ENCODE measurements around the gene CBFA2T3. TPM values are rescaled to one million over a fixed set of nuclear protein-coding genes. Genes with fewer than 3 reads are reported as not detected.
"Not testable (repeated sequence)": the region's sequence is repeated elsewhere in the genome, so short reads cannot be mapped to it uniquely, and the experiment has no call there.

The CBFA2T3 gene
- polyA plus RNA-seq, 3 donors from 2014 or later = 0.49 to 0.76 TPM; not detected in 1

GRCh38 chr16:89008796-89009195 is 31.8 kb upstream of the CBFA2T3 start:
- not testable (repeated sequence) for DNase-seq, H3K9me3 Mint-ChIP-seq, H3K4me1 Mint-ChIP-seq, H3K27ac Mint-ChIP-seq, H3K36me3 Mint-ChIP-seq, H3K4me3 Mint-ChIP-seq
- peaks cover 3 to 14% (median 4%) of the 10 kb centered on the region in 3 donors for H3K27me3 Mint-ChIP-seq (ENCODE audit: low read depth in 3 of 3)

GRCh38 chr16:89007371-89008249 is 30.6 kb upstream of the CBFA2T3 start:
- peaks cover 4 to 14% (median 4%) of the 10 kb centered on the region in 3 donors for H3K27me3 Mint-ChIP-seq (ENCODE audit: low read depth in 3 of 3)
- H3K9me3 Mint-ChIP-seq = peaks cover 0 to 2% (median 0%) of the 10 kb centered on the region in 6 donors
- H3K27ac Mint-ChIP-seq = no peak overlapping the region
- no peaks in the 10 kb centered on the region for H3K4me1 Mint-ChIP-seq
- H3K36me3 Mint-ChIP-seq = no peaks in the 10 kb centered on the region
- no peak for DNase-seq
- no peak overlapping the region for H3K4me3 Mint-ChIP-seq

DNA sequence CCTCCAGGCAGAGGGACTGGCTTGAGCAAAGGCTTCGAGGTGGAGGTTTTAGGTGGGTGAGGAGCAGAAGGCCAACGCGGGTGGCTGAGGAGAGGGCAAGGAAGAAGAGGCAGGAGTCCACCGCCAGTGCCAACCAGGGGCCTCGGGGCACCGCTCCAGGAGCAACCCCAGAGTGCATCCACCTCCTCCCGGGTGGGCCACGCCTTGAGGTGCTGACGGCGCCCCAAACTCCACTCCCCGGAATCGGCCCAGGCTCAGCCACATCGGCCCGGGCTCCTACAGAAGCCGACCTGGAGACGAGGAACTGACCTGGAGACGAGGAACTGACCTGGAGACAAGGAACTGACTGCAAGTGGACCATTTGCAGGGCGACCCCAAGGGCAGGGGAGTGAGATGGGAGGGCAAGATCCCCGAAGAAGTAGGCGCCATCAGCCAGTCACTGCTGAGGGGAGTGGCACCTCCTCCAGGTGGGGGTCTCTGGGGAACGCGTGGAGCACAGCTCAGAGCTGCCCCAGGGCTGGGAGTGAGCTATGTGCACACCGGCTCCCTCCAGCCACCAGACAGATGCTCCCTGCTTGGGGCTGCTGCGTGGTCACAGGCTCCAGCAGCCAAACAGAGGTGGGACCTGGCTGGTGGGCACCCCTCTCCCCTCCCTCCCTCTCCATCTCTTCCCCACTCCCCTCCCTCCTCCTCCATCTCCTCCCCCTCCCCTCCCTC is 29.2 kb upstream of the CBFA2T3 start:
- H3K27me3 Mint-ChIP-seq (ENCODE audit: low read depth in 3 of 3) = peaks cover 4 to 13% (median 5%) of the 10 kb centered on the region in 3 donors
- no peak overlapping the region for H3K4me3 Mint-ChIP-seq
- DNase-seq = no peak
- no peaks in the 10 kb centered on the region for H3K36me3 Mint-ChIP-seq
- H3K4me1 Mint-ChIP-seq = no peaks in the 10 kb centered on the region
- H3K27ac Mint-ChIP-seq = no peak overlapping the region
- peaks cover 0 to 2% (median 0%) of the 10 kb centered on the region in 6 donors for H3K9me3 Mint-ChIP-seq

GRCh38 chr16:89005201-89006035 is 28.4 kb upstream of the CBFA2T3 start:
- Mint-ChIP-seq H3K36me3 (no peaks in the 10 kb centered on the region), H3K4me1 (no peaks in the 10 kb centered on the region), H3K9me3 (peaks cover 0 to 2% (median 0%) of the 10 kb centered on the region in 6 donors), H3K4me3 (no peak overlapping the region), H3K27ac (no peak overlapping the region), H3K27me3 (ENCODE audit: low read depth in 3 of 3) (peaks cover 4 to 13% (median 5%) of the 10 kb centered on the region in 3 donors)
- no peak for DNase-seq

GRCh38 chr16:89004209-89004831 is 27.3 kb upstream of the CBFA2T3 start:
- H3K9me3 Mint-ChIP-seq = peaks cover 0 to 4% (median under 1%) of the 10 kb centered on the region in 6 donors
- peaks cover 0 to 2% of the 10 kb centered on the region in 2 donors for H3K4me1 Mint-ChIP-seq
- H3K27ac Mint-ChIP-seq = no peak overlapping the region
- DNase-seq = no peak
- H3K27me3 Mint-ChIP-seq (ENCODE audit: low read depth in 3 of 3) = peaks cover 5 to 11% (median 7%) of the 10 kb centered on the region in 3 donors
- no peak overlapping the region for H3K4me3 Mint-ChIP-seq
- H3K36me3 Mint-ChIP-seq = no peaks in the 10 kb centered on the region

DNA sequence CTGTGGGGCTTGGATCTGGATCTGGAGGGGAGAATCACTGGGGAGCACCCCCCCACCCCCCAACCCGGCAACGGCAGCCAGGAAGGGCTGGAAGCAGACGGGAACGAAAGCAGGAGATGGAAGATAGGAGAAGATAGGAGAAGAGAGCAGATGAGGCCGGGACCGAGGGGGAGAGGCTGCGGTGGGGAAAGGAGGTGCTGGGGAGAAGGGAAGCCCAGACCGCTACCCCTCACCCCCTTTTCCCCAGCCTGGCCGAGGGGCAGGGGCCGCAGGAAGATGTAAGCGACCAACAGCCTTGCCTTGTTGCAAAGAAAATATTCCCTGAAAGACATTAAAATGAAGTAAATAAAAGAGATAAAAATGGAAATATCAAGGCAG is 26.8 kb upstream of the CBFA2T3 start:
- peaks cover 0 to 7% of the 10 kb centered on the region in 2 donors for H3K4me1 Mint-ChIP-seq
- H3K36me3 Mint-ChIP-seq = peaks cover 0 to 4% (median 0%) of the 10 kb centered on the region in 3 donors
- DNase-seq = no peak
- peaks cover 0 to 4% (median 1%) of the 10 kb centered on the region in 6 donors for H3K9me3 Mint-ChIP-seq
- H3K27me3 Mint-ChIP-seq (ENCODE audit: low read depth in 3 of 3) = peaks cover 7 to 10% (median 7%) of the 10 kb centered on the region in 3 donors
- no peak overlapping the region for H3K27ac Mint-ChIP-seq
- H3K4me3 Mint-ChIP-seq = no peak overlapping the region

GRCh38 chr16:89002851-89003830 is 26.1 kb upstream of the CBFA2T3 start:
- DNase-seq = no peak
- Mint-ChIP-seq H3K36me3 (peaks cover 0 to 4% (median 0%) of the 10 kb centered on the region in 3 donors), H3K4me3 (no peak overlapping the region), H3K9me3 (peaks cover 0 to 4% (median 1%) of the 10 kb centered on the region in 6 donors), H3K27ac (no peak overlapping the region), H3K4me1 (peaks cover 0 to 8% of the 10 kb centered on the region in 2 donors), H3K27me3 (ENCODE audit: low read depth in 3 of 3) (peaks cover 7 to 10% (median 8%) of the 10 kb centered on the region in 3 donors)

GRCh38 chr16:89002081-89002480 is 25.1 kb upstream of the CBFA2T3 start:
- not testable (repeated sequence) for H3K9me3 Mint-ChIP-seq; H3K4me3 Mint-ChIP-seq; H3K27ac Mint-ChIP-seq; DNase-seq; H3K36me3 Mint-ChIP-seq; H3K4me1 Mint-ChIP-seq; H3K27me3 Mint-ChIP-seq (ENCODE audit: low read depth in 3 of 3)

DNA sequence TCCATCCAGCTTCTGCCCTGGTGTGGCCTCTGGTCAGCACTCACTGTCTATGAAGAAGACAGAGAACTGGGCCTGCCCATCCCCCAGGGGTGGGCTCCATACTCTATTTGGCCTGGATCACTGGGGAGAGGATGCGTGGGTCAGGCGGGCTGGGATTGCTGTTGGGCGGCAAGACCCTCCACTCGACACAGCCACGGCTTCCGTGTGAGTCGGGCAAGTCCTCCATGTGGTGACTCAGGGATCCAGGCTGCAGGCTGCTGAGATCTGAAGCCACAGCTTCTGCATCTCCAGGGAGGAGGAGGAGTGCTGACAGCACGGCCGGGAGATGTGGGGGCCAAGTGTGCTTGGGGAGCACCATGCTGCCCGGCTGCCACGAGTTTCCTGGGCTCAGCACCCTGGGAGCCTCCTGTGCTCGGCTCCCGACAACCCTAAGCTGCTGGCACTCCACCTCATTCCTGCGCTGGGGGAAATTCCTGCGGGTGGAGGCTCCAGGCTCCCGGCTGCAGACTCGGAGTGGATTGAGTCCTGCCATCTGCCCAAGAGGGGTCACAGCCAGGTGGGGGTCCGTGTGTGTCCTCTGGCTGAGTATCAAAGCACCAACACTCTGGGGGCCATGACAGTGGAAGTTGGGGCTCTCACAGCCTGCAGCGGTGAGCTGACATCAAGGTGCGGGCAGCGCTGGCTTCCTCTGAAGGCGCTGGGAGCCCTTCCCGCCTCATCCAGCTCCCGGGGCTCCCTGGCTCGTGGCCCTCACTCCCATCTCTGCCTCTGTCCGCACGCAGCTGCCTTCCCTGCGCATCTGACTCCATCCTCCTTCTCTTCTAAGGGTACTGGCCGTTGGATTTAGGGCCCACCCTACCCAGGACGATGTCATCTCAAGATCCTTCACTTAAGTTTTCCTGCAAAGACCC is 24.4 kb upstream of the CBFA2T3 start:
- no peak for DNase-seq
- Mint-ChIP-seq H3K9me3 (peaks cover 1 to 9% (median 7%) of the 10 kb centered on the region in 6 donors), H3K36me3 (peaks cover 0 to 4% (median 0%) of the 10 kb centered on the region in 3 donors), H3K27ac (no peak overlapping the region), H3K27me3 (ENCODE audit: low read depth in 3 of 3) (peaks cover 6 to 8% (median 7%) of the 10 kb centered on the region in 3 donors), H3K4me1 (peaks cover 0 to 8% of the 10 kb centered on the region in 2 donors), H3K4me3 (no peak overlapping the region)

GRCh38 chr16:89000207-89000959 is 23.4 kb upstream of the CBFA2T3 start:
- Mint-ChIP-seq H3K4me1 (peaks cover 0 to 8% of the 10 kb centered on the region in 2 donors), H3K9me3 (peaks cover 1 to 9% (median 7%) of the 10 kb centered on the region in 6 donors), H3K27ac (no peak overlapping the region), H3K4me3 (no peak overlapping the region), H3K27me3 (ENCODE audit: low read depth in 3 of 3) (peaks cover 6 to 8% (median 7%) of the 10 kb centered on the region in 3 donors), H3K36me3 (peaks cover 0 to 4% (median 0%) of the 10 kb centered on the region in 3 donors)
- DNase-seq = no peak

Measured in immature natural killer cell (primary cell).